Right atrium auricular region (tissue), 2 donors: ENCODE data around the gene ARHGEF7. TPM values are rescaled to one million over a fixed set of nuclear protein-coding genes. Genes with fewer than 3 reads are reported as not detected.

ENCODE experiments used
- DNase-seq: peaks from one replicate; pipeline ENCODE4 v3.0.0-alpha.2; 2019; ENCODE audit warnings: low spot score
- H3K27ac ChIP-seq, 2 donors: fragments of 200-600 bp; sonication (generic); 1 replicate in 1 of 2; 2 replicates in 1 of 2; pipeline ENCODE4 v1.5.1; 2016 to 2019
- H3K27me3 ChIP-seq, 2 donors: fragments of 200-600 bp; sonication (generic); one replicate each; pipeline versions ENCODE4 v1.5.1 to v1.6.0; 2017 to 2019
- H3K36me3 ChIP-seq: fragments of 200-600 bp; sonication (generic); one replicate; pipeline ENCODE4 v1.5.1; 2016
- H3K4me1 ChIP-seq, 2 donors: fragments of 200-600 bp; sonication (generic); one replicate each; pipeline versions ENCODE4 v1.5.1 to v1.6.0; 2017 to 2019
- H3K4me3 ChIP-seq, 2 donors: fragments of 200-600 bp; sonication (generic); 1 replicate in 1 of 2; 2 replicates in 1 of 2; pipeline ENCODE4 v1.5.1; 2017 to 2019; ENCODE audit warnings: mild to moderate bottlenecking in 1 of 2, moderate library complexity in 1 of 2
- H3K9me3 ChIP-seq, 2 donors: fragments of 200-600 bp; sonication (generic); one replicate each; pipeline ENCODE4 v1.5.1; 2019
- total RNA-seq, 2 donors: library from RNA; depleted of rRNA; stranded (reverse); fragments of >200 nt; gene quantifications; one replicate each; pipeline ENCODE4 v1.1.0, GENCODE V29; 2016
- TF ChIP-seq, protein P1 (sequence below), 2 donors: fragments of 200-600 bp; sonication (generic); IDR thresholded peaks; one replicate each; pipeline ENCODE4 v1.5.1; 2019; ENCODE audit warnings: antibody characterized with exemption in 2 of 2

ARHGEF7 gene
- total RNA-seq, 2 donors from 2014 or later, result 27.8 to 36.9 TPM

DNA sequence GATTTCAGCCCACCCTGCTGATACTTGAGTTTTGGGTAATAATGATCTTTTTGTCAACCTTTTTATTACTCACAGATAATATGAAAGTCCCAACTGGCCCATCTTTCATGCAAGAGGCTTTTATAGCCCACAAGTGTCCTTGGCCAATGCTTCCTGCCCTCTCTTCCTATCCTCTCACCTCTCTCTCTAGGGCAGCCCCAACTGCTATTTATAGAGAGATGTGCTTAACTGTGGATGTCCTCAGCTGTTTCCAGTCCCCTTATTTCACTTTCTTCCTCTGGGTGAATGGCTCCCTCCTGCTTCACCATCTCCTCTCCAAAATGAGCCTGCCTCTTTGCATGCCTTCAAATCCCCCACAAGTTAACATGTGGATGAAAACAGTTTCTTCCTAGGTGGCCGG, 27.4 kb downstream of the ARHGEF7 start:
- no peaks in the 10 kb centered on the region for H3K9me3 ChIP-seq
- TF ChIP-seq, protein P1, sequence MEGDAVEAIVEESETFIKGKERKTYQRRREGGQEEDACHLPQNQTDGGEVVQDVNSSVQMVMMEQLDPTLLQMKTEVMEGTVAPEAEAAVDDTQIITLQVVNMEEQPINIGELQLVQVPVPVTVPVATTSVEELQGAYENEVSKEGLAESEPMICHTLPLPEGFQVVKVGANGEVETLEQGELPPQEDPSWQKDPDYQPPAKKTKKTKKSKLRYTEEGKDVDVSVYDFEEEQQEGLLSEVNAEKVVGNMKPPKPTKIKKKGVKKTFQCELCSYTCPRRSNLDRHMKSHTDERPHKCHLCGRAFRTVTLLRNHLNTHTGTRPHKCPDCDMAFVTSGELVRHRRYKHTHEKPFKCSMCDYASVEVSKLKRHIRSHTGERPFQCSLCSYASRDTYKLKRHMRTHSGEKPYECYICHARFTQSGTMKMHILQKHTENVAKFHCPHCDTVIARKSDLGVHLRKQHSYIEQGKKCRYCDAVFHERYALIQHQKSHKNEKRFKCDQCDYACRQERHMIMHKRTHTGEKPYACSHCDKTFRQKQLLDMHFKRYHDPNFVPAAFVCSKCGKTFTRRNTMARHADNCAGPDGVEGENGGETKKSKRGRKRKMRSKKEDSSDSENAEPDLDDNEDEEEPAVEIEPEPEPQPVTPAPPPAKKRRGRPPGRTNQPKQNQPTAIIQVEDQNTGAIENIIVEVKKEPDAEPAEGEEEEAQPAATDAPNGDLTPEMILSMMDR (IDR thresholded peaks at IDR 0.05), result no peak
- H3K36me3 ChIP-seq, result no peaks in the 10 kb centered on the region
- peaks cover 0 to 11% of the 10 kb centered on the region in 2 donors for H3K4me1 ChIP-seq
- H3K4me3 ChIP-seq, result no peak overlapping the region
- no peak overlapping the region for H3K27ac ChIP-seq
- no peak for DNase-seq
- H3K27me3 ChIP-seq, result no peaks in the 10 kb centered on the region

DNA sequence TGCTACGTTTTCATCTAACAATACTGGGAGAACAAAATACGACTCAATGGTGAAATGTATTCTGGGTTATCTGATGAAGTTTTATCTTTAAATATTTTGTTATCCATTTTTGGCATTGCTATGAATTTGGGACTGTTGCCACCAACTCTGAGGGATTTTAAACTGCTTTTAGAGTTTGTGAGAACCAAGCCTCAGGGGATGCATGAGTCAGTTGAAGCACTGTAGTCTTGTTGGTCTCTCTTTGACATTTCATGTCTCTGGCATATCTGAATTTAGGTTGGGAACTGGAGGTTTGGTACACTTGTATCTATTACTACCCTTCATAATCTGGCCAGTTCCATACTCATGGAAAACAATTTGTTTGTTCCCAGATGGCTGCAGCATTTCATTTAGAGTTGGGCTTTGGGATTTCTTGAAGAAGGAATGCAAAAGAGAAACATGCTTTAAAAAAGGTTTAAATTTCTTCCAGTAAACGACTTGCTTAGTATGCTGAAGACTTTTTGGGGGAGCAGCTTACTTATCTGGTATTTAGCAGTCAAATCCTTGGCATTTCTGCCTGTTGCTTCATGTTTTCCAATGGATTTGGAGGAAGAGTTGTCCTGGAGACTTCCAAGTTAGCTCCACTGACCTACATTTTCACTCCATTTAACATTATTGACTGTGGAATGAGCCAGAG, 28.9 kb downstream of the ARHGEF7 start:
- no peak for DNase-seq
- Histone ChIP-seq H3K27ac (peak overlapping the region in 1 of 2 donors; percentile 48), H3K9me3 (no peaks in the 10 kb centered on the region), H3K36me3 (no peaks in the 10 kb centered on the region), H3K4me3 (no peak overlapping the region), H3K27me3 (no peaks in the 10 kb centered on the region), H3K4me1 (peaks cover 0 to 11% of the 10 kb centered on the region in 2 donors)
- TF ChIP-seq, protein P1 (IDR thresholded peaks at IDR 0.05), result no peak

DNA sequence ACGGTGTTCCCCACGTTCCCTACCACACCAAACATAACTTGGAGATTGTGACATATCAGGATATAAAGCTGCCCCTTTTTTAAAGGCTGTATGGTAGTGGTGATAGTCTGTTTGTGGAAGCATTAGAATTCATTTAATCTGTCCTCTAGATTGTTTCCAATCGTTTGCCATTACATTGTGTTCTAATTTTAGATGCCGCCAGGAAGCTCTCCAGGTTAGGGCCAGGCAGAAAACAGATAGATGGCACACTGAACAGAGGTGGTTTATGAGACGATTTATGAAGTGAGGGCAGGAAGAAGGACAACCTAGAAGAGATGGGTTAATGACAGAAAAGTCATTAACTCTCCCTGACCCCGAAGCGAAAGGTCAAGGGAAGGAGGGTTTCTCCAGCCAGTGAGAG, 30.0 kb downstream of the ARHGEF7 start:
- H3K27me3 ChIP-seq, result no peaks in the 10 kb centered on the region
- no peaks in the 10 kb centered on the region for H3K9me3 ChIP-seq
- DNase-seq, result no peak
- TF ChIP-seq, protein P1 (IDR thresholded peaks at IDR 0.05), result no peak
- H3K4me3 ChIP-seq, result no peak overlapping the region
- peaks cover 0 to 11% of the 10 kb centered on the region in 2 donors for H3K4me1 ChIP-seq
- H3K27ac ChIP-seq, result no peak overlapping the region
- H3K36me3 ChIP-seq, result no peaks in the 10 kb centered on the region

DNA sequence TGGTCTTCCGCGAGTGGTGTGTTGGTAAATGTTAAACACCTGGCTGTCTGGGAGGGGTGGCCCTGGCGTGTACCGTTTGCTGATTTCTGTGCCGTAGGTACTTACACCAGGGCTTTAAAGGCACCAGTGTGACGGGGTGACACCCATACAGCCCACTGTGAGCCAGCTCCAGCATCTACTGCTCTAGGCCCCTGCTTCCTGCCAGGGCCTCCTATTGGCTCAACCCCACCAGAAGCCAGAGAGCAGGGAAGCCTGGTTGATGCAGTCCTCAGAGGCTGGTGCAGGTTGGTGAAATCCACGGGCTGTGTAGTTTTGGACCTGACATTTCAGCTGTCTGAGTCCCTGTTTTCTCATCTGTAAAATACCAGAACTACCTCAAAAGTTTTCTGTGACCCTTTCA, 30.4 kb downstream of the ARHGEF7 start:
- TF ChIP-seq, protein P1 (IDR thresholded peaks at IDR 0.05), result no peak

DNA sequence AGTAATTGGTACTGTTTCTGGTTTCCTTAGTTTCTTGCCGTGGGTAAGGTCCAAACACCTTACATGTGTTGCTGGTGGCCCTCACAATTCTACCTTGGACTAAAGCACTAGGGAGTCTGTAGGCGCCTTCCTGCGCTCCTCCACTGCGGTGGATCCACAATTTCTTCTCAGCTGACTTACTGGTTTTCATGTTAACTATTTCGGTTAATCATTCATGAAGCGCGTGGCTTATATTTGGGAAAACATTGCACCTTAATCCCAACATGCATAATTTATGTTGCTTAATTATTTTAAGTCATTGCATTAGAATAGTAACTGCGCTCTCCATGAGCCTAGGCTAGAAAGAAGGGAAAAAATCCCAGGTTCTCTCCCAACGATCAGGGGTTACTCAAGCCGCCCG, 37.7 kb downstream of the ARHGEF7 start:
- Histone ChIP-seq H3K27ac (peak overlapping the region; percentile 94 to 99), H3K36me3 (no peaks in the 10 kb centered on the region), H3K4me1 (peaks cover 0 to 38% of the 10 kb centered on the region in 2 donors), H3K9me3 (no peaks in the 10 kb centered on the region), H3K4me3 (peak overlapping the region; percentile 87 to 98), H3K27me3 (no peaks in the 10 kb centered on the region)
- TF ChIP-seq, protein P1 (IDR thresholded peaks at IDR 0.05), result no peak
- no peak for DNase-seq

More for the DNA sequence above, 30.4 kb downstream of the ARHGEF7 start:
- Histone ChIP-seq H3K4me1 (peaks cover 0 to 11% of the 10 kb centered on the region in 2 donors), H3K36me3 (no peaks in the 10 kb centered on the region), H3K27ac (no peak overlapping the region), H3K4me3 (no peak overlapping the region), H3K9me3 (no peaks in the 10 kb centered on the region), H3K27me3 (no peaks in the 10 kb centered on the region)
- DNase-seq, result no peak
